A673 (cell line): ENCODE measurements around the gene DCAF8. TPM values are rescaled to one million over a fixed set of nuclear protein-coding genes. Genes with fewer than 3 reads are reported as not detected.

ENCODE experiments used
- BruUV-seq: library from RNA; stranded (reverse); fragments of 400-500 nt; replicated peaks from 2 replicates; lab custom pipeline; 2021; lab: Mats Ljungman, UMichigan
- CTCF ChIA-PET: fragments of 300-600 bp; sonication (Branson Sonifier 250); formaldehyde crosslinking; loops from one replicate; lab custom pipeline; 2022; ENCODE audit warnings: antibody characterized with exemption; lab: Charles Lee
- POLR2A ChIA-PET: fragments of 300-600 bp; sonication (Branson Sonifier 250); formaldehyde crosslinking; loops from one replicate; lab custom pipeline; 2022; ENCODE audit warnings: antibody characterized with exemption; ENCODE audit not compliant: low non-redundant PET; lab: Charles Lee
- DNase-seq: peaks from one replicate; pipeline ENCODE4 v3.0.0-alpha.2; 2015; ENCODE audit warnings: low spot score
- H3K27ac ChIP-seq: fragments of 200-600 bp; sonication (generic); 2 replicates; pipeline ENCODE4 v1.5.1; 2016; ENCODE audit warnings: mixed run types, low read depth, mild to moderate bottlenecking, mixed read lengths, antibody characterized with exemption, low read length; ENCODE audit not compliant: poor library complexity, severe bottlenecking
- H3K27me3 ChIP-seq: fragments of 200-600 bp; sonication (generic); replicated peaks from 2 replicates; pipeline ENCODE4 v1.6.1; 2017; ENCODE audit warnings: mixed run types, low read depth, mild to moderate bottlenecking, mixed read lengths, antibody characterized with exemption, low read length; ENCODE audit not compliant: insufficient read depth, poor library complexity
- H3K36me3 ChIP-seq: fragments of 200-600 bp; sonication (generic); 2 replicates; pipeline ENCODE4 v1.6.1; 2016; ENCODE audit warnings: mixed run types, mild to moderate bottlenecking, mixed read lengths, antibody characterized with exemption, low read length; ENCODE audit not compliant: insufficient read depth, poor library complexity, severe bottlenecking
- H3K4me1 ChIP-seq: fragments of 200-600 bp; sonication (generic); 2 replicates; pipeline ENCODE4 v1.6.1; 2017; ENCODE audit warnings: mixed run types, mild to moderate bottlenecking, mixed read lengths, antibody characterized with exemption, low read length; ENCODE audit not compliant: insufficient read depth, poor library complexity, severe bottlenecking
- H3K4me3 ChIP-seq: fragments of 200-600 bp; sonication (generic); 2 replicates; pipeline ENCODE4 v1.5.1; 2016; ENCODE audit warnings: low read depth, mixed run types, mild to moderate bottlenecking, mixed read lengths, low read length; ENCODE audit not compliant: poor library complexity, severe bottlenecking
- H3K9me3 ChIP-seq: fragments of 200-600 bp; sonication (generic); 2 replicates; pipeline ENCODE4 v1.6.1; 2016; ENCODE audit warnings: mixed run types, low read depth, mild to moderate bottlenecking, mixed read lengths, antibody characterized with exemption, low read length; ENCODE audit not compliant: poor library complexity, severe bottlenecking
- EZH2 ChIP-seq: fragments of 200-600 bp; sonication (generic); IDR thresholded peaks from 2 replicates; pipeline ENCODE4 v1.6.1; 2017; ENCODE audit warnings: borderline replicate concordance, low read depth, mild to moderate bottlenecking, mixed read lengths, antibody characterized with exemption, low read length; ENCODE audit not compliant: poor library complexity, severe bottlenecking
- intact Hi-C: fragments of 100-400 bp; cut with micrococcal nuclease; formaldehyde crosslinking; loops from one replicate; pipeline ENCODE4 v1.10.0; 2022; ENCODE audit not compliant: unreplicated experiment
- total RNA-seq: library from RNA; stranded (reverse); gene quantifications from 2 replicates; pipeline ENCODE4 v1.2.3, GENCODE V29; 2021
- TF ChIP-seq, protein P1 (sequence below): fragments of 300-800, 200-600 bp; sonication (generic); conservative IDR thresholded peaks from 2 replicates; pipeline ENCODE4 v1.5.1; 2017; ENCODE audit warnings: low read depth, mild to moderate bottlenecking, antibody characterized with exemption, low read length, moderate library complexity, mixed read lengths

DCAF8 gene
- total RNA-seq, 1 experiment from 2014 or later = 108 TPM

DNA sequence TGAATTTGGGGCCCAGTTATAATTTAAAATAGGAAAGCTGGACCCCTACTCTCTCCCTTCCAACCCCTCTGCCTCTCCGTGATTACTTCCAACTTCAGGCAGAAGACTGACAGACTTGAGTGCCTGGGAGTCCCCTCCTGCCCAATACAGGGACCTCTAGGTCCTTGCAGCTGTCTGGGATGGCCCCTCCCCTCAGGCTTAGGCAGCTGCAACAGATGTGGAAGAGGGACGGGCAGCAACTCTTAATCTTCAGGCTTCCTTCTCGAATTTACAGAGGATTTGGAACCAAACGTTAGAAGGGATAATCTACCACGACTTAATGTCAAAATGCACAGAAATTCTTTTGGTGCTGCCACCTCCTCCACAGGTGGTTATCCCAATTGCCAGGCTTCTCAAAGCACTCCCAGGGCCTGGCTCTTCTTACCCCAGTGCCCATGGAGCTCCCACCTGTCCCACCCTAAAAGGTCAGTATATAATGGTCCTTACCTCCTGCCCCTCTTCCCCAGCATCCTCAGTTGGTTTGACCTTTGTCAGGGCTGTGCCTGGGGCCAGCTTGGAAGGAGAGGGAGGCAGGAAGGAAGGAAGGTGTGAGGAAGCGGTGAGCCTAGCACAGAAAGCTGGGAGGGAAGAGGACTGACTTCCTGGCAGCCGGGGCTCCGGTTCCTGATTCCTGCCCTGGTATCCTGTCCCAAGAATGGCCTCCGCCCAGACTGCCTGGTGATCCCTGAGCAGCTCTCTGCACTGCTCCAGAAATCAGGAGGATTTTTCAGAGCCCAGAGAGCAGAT lies 54.4 kb downstream of the DCAF8 start:
- TF ChIP-seq, protein P1, sequence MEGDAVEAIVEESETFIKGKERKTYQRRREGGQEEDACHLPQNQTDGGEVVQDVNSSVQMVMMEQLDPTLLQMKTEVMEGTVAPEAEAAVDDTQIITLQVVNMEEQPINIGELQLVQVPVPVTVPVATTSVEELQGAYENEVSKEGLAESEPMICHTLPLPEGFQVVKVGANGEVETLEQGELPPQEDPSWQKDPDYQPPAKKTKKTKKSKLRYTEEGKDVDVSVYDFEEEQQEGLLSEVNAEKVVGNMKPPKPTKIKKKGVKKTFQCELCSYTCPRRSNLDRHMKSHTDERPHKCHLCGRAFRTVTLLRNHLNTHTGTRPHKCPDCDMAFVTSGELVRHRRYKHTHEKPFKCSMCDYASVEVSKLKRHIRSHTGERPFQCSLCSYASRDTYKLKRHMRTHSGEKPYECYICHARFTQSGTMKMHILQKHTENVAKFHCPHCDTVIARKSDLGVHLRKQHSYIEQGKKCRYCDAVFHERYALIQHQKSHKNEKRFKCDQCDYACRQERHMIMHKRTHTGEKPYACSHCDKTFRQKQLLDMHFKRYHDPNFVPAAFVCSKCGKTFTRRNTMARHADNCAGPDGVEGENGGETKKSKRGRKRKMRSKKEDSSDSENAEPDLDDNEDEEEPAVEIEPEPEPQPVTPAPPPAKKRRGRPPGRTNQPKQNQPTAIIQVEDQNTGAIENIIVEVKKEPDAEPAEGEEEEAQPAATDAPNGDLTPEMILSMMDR = no peak
- TF ChIP-seq EZH2 = no peak
- BruUV-seq = no TSS peak
- H3K4me1 ChIP-seq = peaks cover 28% of the 10 kb centered on the region
- peaks cover 33% of the 10 kb centered on the region for H3K36me3 ChIP-seq
- DNase-seq = no peak
- no peaks in the 10 kb centered on the region for H3K27me3 ChIP-seq
- H3K4me3 ChIP-seq = no peak overlapping the region
- CTCF ChIA-PET = no interaction called here
- no peaks in the 10 kb centered on the region for H3K9me3 ChIP-seq
- H3K27ac ChIP-seq = peak overlapping the region; percentile 2
- POLR2A ChIA-PET = no interaction called here
- intact Hi-C loops = no loop called here

DNA sequence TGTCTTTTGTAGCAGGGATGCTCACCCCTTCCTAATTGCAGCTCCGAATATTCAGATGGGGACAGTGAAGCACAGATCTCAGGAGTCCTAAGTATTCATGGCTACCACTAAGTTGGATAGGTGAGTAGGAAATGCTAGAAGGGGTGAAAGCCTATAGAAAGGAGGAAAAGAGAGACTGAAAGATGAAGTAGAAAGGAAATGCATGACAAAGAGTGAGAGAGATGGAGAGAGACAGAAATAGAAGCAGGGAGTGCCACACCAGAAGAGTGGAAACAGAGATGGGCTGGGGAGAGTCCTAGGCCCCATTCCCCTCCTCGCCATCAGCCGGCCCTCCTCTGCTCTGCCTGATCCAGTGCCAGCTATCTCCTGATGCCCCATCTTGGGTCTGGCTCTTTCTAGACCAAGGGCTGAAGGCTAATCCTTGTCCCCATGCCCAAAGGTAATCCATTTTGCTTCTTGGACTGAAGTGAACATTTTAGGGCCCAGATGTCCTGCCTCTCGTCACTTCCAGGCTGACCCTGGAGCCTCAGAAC lies 55.2 kb downstream of the DCAF8 start:
- no peak overlapping the region for H3K27ac ChIP-seq
- no peak for DNase-seq
- ChIA-PET POLR2A (no interaction called here), CTCF (no interaction called here)
- TF ChIP-seq, protein P1 = no peak
- no peak for TF ChIP-seq EZH2
- peaks cover 28% of the 10 kb centered on the region for H3K4me1 ChIP-seq
- no TSS peak for BruUV-seq
- H3K27me3 ChIP-seq = no peaks in the 10 kb centered on the region
- H3K36me3 ChIP-seq = peaks cover 25% of the 10 kb centered on the region
- H3K4me3 ChIP-seq = no peak overlapping the region
- intact Hi-C loops = no loop called here
- no peaks in the 10 kb centered on the region for H3K9me3 ChIP-seq

DNA sequence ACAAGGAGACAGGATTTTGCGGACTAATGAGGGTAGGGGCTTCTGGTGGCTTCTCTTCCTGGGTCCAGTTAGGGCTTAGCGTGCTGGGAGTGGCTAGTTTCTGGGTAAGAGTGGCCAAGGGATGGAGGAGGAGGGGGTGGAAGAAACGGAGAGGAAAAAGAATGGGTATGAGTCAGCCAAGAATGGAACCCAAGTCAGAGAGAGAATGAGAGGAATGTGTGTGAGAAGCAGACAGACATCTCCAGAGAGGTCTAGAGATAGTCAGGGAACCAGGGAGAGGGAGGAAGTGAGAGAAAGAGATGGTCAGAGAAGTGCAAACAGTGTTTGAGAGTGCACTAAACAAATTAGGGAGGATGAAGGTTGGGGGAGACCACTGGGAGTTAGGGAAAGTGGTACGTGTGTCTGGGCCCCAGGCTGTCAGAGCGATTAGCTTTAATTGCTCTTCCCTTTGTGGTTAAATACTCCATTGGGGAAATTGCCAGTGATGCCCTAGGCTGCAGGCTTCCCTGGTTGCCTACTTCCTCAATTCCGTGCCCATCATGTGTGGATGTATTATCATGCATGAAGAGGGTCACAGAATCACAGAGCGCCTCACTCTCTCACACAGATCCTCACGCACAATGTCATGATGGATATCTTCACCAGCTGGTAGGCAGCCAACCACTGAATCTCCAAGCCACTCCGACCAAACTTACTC lies 55.8 kb downstream of the DCAF8 start:
- Histone ChIP-seq H3K4me3 (peak overlapping the region; percentile 88), H3K4me1 (peaks cover 28% of the 10 kb centered on the region), H3K27me3 (no peaks in the 10 kb centered on the region), H3K9me3 (no peaks in the 10 kb centered on the region), H3K36me3 (peaks cover 20% of the 10 kb centered on the region), H3K27ac (no peak overlapping the region)
- no peak for TF ChIP-seq EZH2
- TF ChIP-seq, protein P1 = no peak
- intact Hi-C loops = no loop called here
- ChIA-PET CTCF (no interaction called here), POLR2A (interaction anchor here (0.6 kb wide), 2 partner anchors 29 to 37 kb away, joined by 3 read pairs; no protein-coding TSS in a partner anchor)
- TSS peak; percentile 28 for BruUV-seq
- no peak for DNase-seq
